ENCODE data around the gene SBF2. TPM values are rescaled to one million over a fixed set of nuclear protein-coding genes. Genes with fewer than 3 reads are reported as not detected.

SBF2 gene
- total RNA-seq, 2 experiments from 2014 or later, result 14.2 to 15.2 TPM

DNA sequence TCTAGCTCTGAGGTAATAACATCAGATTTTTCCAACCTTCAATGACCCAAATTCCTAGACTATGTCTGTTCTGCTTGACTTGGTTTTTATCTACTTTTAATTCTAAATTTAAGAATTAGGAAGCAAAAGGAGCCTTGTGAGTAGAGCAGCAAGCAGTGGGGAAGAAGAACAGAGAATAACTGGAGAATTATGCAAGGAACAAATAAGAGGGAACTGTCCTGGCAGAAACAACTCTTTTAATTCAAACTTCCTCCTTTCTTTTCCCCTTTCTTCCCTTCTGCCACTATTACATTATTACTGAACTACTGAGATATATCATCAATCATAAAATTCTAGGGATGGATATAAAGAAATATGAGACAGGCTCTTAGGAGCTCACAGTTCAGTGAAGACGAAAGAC is 276.1 kb downstream of the SBF2 start:
- no peak overlapping the region for H3K4me3 ChIP-seq (ENCODE audit: low read length)
- POLR2A ChIA-PET, result no interaction called here
- no peaks in the 10 kb centered on the region for H3K36me3 ChIP-seq (ENCODE audit: insufficient read depth, low read length)
- Mint-ChIP-seq H3K9me3 (peaks cover 9% of the 10 kb centered on the region), H3K36me3 (ENCODE audit: low read depth) (peaks cover 34% of the 10 kb centered on the region), H3K27me3 (no peaks in the 10 kb centered on the region), H3K4me3 (no peak overlapping the region), H3K4me1 (ENCODE audit: low read depth) (peaks cover 20% of the 10 kb centered on the region), H3K27ac (no peak overlapping the region)
- intact Hi-C loops (cut with DNase I, micrococcal nuclease), result no loop called here
- DNase-seq (no peak), ATAC-seq (ENCODE audit: poor library complexity) (no peak)
- CTCF ChIA-PET, result no interaction called here
- TF ChIP-seq CTCF (IDR thresholded peaks at IDR 0.05), result no peak
- no peak overlapping the region for H3K27ac ChIP-seq (ENCODE audit: low read depth in 1 of 2, low read length in 2 of 2)
- H3K27me3 ChIP-seq (ENCODE audit: control insufficient read depth in 1 of 2, insufficient read depth in 2 of 2, low read length in 2 of 2), result no peaks in the 10 kb centered on the region
- peaks cover 4% of the 10 kb centered on the region in 2 experiments for H3K9me3 ChIP-seq (ENCODE audit: control insufficient read depth in 1 of 2, insufficient read depth in 1 of 2, low read length in 2 of 2)
- H3K4me1 ChIP-seq (ENCODE audit: insufficient read depth, low read length), result no peaks in the 10 kb centered on the region

GRCh38 chr11:10017050-10017449 is 277.0 kb downstream of the SBF2 start:
- Mint-ChIP-seq H3K27me3 (no peaks in the 10 kb centered on the region), H3K27ac (no peak overlapping the region), H3K9me3 (peaks cover 9% of the 10 kb centered on the region), H3K4me3 (no peak overlapping the region), H3K36me3 (ENCODE audit: low read depth) (peaks cover 38% of the 10 kb centered on the region), H3K4me1 (ENCODE audit: low read depth) (peaks cover 19% of the 10 kb centered on the region)
- intact Hi-C loops (cut with DNase I, micrococcal nuclease), result no loop called here
- Histone ChIP-seq H3K27me3 (ENCODE audit: control insufficient read depth in 1 of 2, insufficient read depth in 2 of 2, low read length in 2 of 2) (no peaks in the 10 kb centered on the region), H3K4me1 (ENCODE audit: insufficient read depth, low read length) (no peaks in the 10 kb centered on the region), H3K27ac (ENCODE audit: low read depth in 1 of 2, low read length in 2 of 2) (no peak overlapping the region), H3K36me3 (ENCODE audit: insufficient read depth, low read length) (no peaks in the 10 kb centered on the region), H3K9me3 (ENCODE audit: control insufficient read depth in 1 of 2, insufficient read depth in 1 of 2, low read length in 2 of 2) (peaks cover 7 to 12% of the 10 kb centered on the region in 2 experiments), H3K4me3 (ENCODE audit: low read length) (no peak overlapping the region)
- TF ChIP-seq CTCF (IDR thresholded peaks at IDR 0.05), result no peak
- POLR2A ChIA-PET, result no interaction called here
- CTCF ChIA-PET, result no interaction called here
- ATAC-seq (ENCODE audit: poor library complexity) (no peak), DNase-seq (no peak)

DNA sequence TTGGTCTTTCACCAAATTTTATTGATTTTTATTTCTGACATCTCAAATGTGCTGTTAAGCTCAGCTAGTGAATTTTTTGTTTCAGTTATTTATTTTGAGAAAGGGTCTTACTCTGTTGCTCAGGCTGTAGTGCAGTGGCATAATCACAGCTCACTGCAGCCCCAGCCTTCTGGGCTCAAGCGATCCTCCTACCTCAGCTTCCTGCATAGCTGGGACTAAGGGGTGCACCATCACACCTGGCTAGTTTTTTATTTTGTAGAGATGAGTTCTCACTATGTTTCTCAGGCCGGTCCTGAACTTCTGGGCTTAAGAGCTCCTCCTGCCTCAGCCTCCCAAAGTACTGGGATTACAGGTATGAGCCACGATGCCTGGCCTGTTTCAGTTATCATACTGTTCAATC is 282.0 kb downstream of the SBF2 start:
- POLR2A ChIA-PET, result no interaction called here
- no peaks in the 10 kb centered on the region for H3K4me1 ChIP-seq (ENCODE audit: insufficient read depth, low read length)
- ATAC-seq (ENCODE audit: poor library complexity), result no peak
- H3K27ac Mint-ChIP-seq, result no peak overlapping the region
- H3K9me3 ChIP-seq (ENCODE audit: control insufficient read depth in 1 of 2, insufficient read depth in 1 of 2, low read length in 2 of 2), result peaks cover 15 to 27% of the 10 kb centered on the region in 2 experiments
- H3K36me3 ChIP-seq (ENCODE audit: insufficient read depth, low read length), result no peaks in the 10 kb centered on the region
- no peak overlapping the region for H3K27ac ChIP-seq (ENCODE audit: low read depth in 1 of 2, low read length in 2 of 2)
- H3K27me3 ChIP-seq (ENCODE audit: control insufficient read depth in 1 of 2, insufficient read depth in 2 of 2, low read length in 2 of 2), result no peaks in the 10 kb centered on the region
- H3K9me3 Mint-ChIP-seq, result peaks cover 21% of the 10 kb centered on the region
- no peak for DNase-seq
- no peaks in the 10 kb centered on the region for H3K27me3 Mint-ChIP-seq
- H3K4me3 ChIP-seq (ENCODE audit: low read length), result no peak overlapping the region
- CTCF ChIA-PET, result no interaction called here
- H3K36me3 Mint-ChIP-seq (ENCODE audit: low read depth), result peaks cover 55% of the 10 kb centered on the region
- no peak overlapping the region for H3K4me3 Mint-ChIP-seq
- intact Hi-C loops (cut with DNase I, micrococcal nuclease), result no loop called here
- no peaks in the 10 kb centered on the region for H3K4me1 Mint-ChIP-seq (ENCODE audit: low read depth)
- TF ChIP-seq CTCF (IDR thresholded peaks at IDR 0.05), result no peak
